HG03432 (cell line): ENCODE measurements around the gene SCN8A.
"Not testable (repeated sequence)": the region's sequence is repeated elsewhere in the genome, so short reads cannot be mapped to it uniquely, and the experiment has no call there.

Experiments
- ATAC-seq: cut with Tn5 transposase; IDR thresholded peaks from one replicate; pipeline ENCODE4 v1.9.1; 2021; ENCODE audit warnings: mild to moderate bottlenecking, moderate library complexity; ENCODE audit not compliant: unreplicated experiment

SCN8A gene

GRCh38 chr12:51827925-51828818 is 237.1 kb downstream of the SCN8A start:
- ATAC-seq = no peak

- ATAC-seq = no peak
Measured at GRCh38 chr12:51829011-51829481, 238.0 kb downstream of the SCN8A start.

- no peak for ATAC-seq
Measured at GRCh38 chr12:51829641-51830040, 238.6 kb downstream of the SCN8A start.

- not testable (repeated sequence) for ATAC-seq
Measured at GRCh38 chr12:51831817-51832216, 240.8 kb downstream of the SCN8A start.

- no peak for ATAC-seq
Measured at GRCh38 chr12:51832354-51833107, 241.5 kb downstream of the SCN8A start.

GRCh38 chr12:51833448-51834227 is 242.6 kb downstream of the SCN8A start:
- ATAC-seq = no peak

GRCh38 chr12:51834411-51834810 is 243.4 kb downstream of the SCN8A start:
- no peak for ATAC-seq

- no peak for ATAC-seq
Measured at GRCh38 chr12:51836041-51836826, 245.2 kb downstream of the SCN8A start.

GRCh38 chr12:51836827-51837173 is 245.8 kb downstream of the SCN8A start:
- no peak for ATAC-seq

GRCh38 chr12:51837286-51837685 is 246.3 kb downstream of the SCN8A start:
- no peak for ATAC-seq

- no peak for ATAC-seq
Measured at GRCh38 chr12:51838036-51838435, 247.0 kb downstream of the SCN8A start.

GRCh38 chr12:51838762-51839161 is 247.7 kb downstream of the SCN8A start:
- ATAC-seq = no peak

- ATAC-seq = no peak
Measured at GRCh38 chr12:51839310-51839947, 248.4 kb downstream of the SCN8A start.

GRCh38 chr12:51840966-51841365 is 249.9 kb downstream of the SCN8A start:
- no peak for ATAC-seq

GRCh38 chr12:51841727-51842126 is 250.7 kb downstream of the SCN8A start:
- ATAC-seq = no peak

GRCh38 chr12:51844854-51845253 is 253.8 kb downstream of the SCN8A start:
- ATAC-seq = no peak

- no peak for ATAC-seq
Measured at GRCh38 chr12:51845482-51845881, 254.4 kb downstream of the SCN8A start.

GRCh38 chr12:51846271-51846691 is 255.2 kb downstream of the SCN8A start:
- ATAC-seq = no peak

- no peak for ATAC-seq
Measured at GRCh38 chr12:51846911-51847642, 256.0 kb downstream of the SCN8A start.
